SW480 (cell line): ENCODE results near the gene VAV1.

Source experiments
- DNase-seq: peaks from one replicate; pipeline ENCODE4 v3.0.0-alpha.2; 2016; ENCODE audit warnings: low spot score

Gene VAV1

DNA sequence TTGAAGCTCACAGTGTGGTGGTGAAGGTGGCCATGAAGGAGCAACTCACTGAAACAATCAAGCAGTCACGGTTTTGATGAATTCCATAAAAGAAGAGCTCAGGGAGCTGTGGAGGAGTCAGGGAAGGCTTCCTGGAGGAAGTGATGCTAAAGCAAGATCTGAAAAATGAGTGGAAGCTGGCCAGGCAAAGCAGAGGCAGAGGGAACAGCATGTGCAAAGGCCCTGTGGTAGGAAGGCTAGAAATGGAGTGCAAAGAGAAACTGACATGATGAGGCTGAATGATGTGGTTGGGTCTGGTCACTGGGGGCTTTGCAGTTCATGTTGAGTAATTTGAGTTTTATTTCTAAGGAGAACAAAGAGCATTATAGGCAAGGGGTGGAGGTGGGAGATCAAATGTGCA, 121.8 kb downstream of the VAV1 start:
- DNase-seq: no peak

DNA sequence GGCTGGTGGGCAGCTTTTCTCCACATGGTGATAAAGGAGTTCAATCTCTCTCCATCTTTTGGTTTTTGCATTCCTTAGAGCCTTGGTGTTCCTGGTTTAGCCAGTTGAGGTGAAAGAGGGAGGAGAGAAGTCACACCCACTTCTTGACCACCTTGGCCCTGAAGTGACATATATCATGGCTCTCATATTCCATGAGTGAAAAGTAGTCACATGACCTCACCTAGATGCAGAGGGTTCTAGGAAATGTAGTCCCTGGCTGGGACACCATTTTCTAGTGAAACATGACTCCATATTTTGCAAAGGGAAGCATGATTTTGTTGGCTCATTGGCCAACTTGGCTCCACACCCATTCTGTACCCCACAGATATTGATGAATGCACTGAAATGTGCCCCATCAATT, 130.9 kb downstream of the VAV1 start:
- no peak for DNase-seq

DNA sequence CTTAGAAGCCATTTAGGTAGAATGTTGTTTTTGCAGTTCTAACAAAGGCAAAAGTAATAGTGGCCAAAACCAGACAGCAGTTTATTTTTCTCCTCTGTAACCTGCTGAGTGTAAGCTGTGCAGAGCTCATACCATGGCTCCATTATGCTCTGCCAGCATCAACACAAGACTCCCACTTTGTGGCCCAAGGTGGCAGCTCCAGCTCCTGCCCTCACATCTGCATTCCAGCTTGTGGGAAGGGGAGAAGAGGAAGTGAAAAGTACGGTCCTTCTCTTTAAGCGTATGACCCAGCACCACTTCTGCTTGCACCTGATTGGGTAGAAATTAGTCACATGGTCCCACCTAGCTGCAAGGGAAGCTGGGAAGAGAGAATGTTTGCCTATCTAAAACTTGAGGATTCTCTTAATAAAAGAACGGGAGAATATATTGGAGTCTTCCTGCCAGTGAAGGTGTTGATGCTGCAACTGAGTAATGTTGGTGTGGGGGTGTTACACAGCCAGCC, 134.1 kb downstream of the VAV1 start:
- DNase-seq: no peak
